HG03139 (cell line): ENCODE results near the gene GPBAR1.
"Not testable (repeated sequence)": the region's sequence is repeated elsewhere in the genome, so short reads cannot be mapped to it uniquely, and the experiment has no call there.

Experiments used
- ATAC-seq: cut with Tn5 transposase; IDR thresholded peaks from one replicate; pipeline ENCODE4 v1.9.1; 2021; ENCODE audit not compliant: unreplicated experiment

The GPBAR1 gene

DNA sequence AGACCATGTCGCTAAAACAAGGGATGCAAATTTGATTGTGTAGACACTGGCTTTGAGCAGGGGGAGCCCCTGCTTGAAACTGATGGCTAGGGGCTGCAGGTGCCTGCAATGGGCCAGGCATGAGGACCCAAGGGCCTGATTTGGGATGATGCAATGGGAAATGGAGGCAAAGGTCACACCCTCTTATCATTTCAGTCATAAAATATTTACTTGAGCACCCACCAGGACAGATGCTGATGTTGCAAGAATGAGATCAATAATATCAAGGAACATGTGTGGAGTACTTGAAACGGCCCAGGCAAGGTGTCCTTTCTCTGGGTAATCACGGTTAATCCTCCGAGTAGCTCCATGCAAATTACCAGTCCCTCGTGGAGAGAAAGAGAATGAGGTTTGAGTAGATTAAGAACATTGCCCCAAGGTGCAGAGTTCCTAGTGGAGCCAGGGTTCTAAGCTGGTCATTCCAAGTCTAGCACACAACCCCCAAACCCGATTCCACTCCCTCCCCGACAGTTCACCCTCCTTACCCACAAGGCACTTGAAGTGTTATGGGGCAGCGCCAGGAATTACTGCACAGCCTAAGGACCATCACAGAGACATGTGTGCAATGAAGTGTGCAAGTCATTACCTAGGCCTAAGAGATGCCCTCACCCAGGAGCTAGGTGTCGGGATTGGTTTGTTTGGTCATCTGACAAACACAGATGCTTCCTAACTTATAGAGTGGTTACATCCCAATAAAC, 45.5 kb downstream of the GPBAR1 start:
- no peak for ATAC-seq

DNA sequence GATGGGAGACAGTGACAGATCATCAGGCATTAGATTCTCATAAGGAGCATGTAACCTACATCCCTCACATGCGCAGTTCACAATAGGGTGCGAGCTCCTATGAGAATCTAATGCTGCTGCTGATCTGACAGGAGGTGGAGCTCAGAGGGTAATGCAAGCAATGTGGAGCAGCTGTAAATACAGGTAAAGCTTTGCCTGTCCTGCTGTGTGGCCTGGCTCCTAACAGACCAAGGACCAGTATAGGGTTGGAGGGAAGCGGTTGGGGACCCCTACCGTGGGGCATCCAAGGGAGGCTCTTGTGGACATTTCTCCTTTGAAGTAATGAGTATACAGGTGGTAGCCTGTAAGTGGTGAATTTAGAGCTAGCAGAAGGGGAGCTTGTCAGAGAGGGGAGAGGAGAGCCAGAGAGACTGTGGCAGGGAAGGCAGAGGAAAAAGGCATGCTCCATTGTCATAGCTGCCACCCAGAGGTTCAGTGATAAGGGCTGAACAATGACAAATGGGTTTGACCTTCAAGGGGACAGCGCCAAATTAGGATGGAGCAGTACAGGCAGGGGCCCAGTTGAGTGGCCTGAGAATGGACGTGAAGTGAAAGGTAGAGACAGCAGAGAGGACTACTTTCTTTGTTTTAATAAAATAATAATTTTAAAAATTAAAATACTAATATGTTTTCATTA, 46.7 kb downstream of the GPBAR1 start:
- no peak for ATAC-seq

DNA sequence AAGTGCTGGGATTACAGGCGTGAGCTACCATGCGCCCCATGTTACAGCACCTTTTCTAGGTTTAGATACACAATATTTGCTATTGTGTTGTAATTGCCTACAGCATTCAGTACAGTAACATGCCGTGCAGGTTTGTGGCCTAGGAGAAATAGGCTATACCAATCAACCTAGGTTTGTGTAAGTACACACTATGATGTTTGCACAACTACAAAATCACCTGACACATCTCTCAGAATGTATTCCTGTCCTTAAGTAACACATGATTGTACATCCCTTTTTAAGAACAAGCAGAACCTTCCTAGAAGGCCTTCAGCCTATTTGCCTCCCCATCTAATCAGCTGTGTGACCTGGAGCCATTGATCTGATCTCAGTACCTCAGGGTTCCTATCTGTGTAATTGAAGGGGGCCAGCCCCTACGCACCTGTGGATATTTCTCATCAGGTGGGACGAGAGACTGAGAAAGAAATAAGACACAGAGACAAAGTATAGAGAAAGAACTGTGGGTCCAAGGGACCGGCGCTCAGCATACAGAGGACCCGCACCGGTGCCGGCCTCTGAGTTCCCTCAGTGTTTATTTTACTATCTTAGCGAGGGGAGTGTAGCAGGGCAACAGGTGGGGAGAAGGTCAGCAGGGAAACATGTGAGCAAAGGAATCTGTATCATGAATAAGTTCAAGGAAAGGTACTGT, 50.2 kb downstream of the GPBAR1 start:
- no peak for ATAC-seq

DNA sequence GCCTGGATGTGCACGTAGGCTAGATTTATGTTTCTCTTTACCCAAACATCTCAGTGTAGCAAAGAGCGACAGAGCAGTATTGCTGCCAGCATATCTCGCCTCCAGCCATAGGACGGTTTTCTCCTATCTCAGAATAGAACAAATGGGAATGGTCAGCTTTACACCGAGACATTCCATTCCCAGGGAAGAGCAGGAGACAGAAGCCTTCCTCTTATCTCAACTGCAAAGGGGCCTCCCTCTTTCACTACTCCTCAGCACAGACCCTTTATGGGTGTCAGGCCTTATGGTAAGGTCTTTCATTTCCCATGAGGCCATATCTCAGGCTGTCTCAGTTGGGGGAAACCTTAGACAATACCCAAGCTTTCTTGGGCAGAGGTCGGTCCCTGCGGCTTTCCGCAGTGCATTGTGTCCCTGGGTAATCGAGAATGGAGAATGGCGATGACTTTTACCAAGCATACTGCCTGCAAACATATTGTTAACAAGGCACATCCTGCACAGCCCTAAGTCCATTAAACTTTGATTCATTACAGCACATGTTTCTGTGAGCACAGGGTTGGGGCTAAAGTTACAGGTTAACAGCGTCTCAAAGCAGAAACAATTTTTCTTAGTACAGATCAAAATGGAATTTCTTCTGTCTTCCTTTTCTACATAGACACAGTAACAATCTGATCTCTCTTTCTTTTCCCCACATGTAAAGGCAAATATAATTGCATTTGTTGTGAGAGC, 50.9 kb downstream of the GPBAR1 start:
- not testable (repeated sequence) for ATAC-seq

DNA sequence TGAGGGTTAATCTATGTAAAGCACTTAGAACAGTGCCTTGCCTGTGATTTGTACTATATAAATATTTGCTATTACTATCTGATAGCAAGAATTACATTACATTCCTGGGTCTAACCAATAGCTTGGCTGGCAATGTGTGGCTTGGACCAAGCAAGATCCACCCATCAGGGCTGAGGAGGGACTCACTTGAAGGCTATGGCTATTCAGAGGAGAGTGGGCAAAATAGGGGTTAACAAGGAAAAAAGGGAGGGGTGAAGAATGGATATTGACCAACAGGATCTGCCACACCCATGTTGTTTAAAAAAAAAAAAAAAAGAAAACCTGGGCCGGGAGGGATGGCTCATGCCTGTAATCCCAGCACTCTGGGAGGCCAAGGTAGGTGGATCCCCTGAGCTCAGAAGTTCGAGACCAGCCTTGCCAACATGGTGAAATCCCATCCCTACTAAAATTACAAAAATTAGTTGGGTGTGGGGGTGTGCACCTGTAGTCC, 51.5 kb downstream of the GPBAR1 start:
- no peak for ATAC-seq

DNA sequence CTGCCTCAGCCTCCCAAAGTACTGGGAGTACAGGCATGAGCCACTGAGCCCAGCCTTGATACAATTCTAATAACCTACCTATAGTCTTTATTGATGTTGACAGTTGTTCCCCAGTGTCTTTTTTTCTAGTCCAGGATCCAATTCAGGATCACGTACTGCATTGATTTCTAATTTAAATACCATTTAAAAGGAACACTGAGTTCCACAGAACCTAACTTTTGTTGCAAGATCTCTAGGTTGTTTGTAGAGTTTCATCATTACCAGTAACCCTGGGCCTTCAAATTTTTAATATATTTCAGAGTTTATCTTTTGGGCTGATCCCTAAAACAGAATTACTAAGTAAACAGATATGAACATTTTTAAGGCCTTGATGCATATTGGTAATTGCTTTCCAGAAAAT, 52.5 kb downstream of the GPBAR1 start:
- no peak for ATAC-seq
